GM21717 (cell line): ENCODE data around the gene GALR2.

Experiments
- ATAC-seq: cut with Tn5 transposase; IDR thresholded peaks from one replicate; pipeline ENCODE4 v1.9.1; 2021; ENCODE audit warnings: mild to moderate bottlenecking, moderate library complexity; ENCODE audit not compliant: unreplicated experiment

The GALR2 gene

DNA sequence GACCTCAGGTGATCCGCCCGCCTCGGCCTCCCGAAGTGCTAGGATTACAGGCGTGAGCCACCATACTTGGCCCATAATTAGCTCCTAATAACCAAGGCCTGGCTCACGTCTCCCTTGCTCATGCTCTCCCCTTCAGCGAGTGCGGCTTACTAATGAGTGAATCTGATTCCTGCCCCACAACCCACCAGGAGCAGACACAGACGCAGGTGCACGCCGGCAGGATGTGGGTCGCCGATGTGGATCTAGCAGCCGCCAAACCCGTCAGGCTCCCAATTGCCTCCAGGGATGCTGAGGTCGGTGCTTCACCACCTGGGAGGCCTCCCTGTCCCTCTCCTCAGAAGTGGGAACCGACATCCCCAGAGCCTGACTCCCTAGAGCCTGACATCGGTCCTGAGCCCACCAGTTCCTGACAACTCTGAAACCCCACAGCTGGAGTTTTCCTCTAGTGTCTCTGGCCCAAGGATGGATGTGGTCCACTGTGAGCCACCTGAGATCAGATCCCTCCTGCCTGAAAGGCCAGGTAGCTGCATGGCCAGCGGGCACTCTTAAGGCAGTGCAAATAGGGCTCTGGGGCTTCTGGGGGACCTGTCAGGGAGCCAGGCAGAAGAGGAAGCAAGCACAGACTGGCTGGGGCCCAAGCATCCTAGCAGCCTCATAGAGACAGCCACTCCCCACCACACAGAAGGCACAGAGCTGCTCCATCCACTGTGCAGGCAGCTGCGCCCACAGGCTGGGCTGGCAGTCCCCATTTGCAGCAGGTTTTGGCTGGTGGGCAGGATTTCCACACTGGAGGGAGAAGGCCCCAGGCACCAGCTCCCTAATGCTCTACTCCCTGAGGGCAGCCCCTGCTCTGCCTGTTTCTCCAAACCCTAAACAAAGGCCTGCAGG is 18.2 kb downstream of the GALR2 start:
- no peak for ATAC-seq

- ATAC-seq: no peak
These were observed 19.5 kb downstream of the GALR2 start for GRCh38 chr17:76094046-76094445.

- ATAC-seq: no peak
These were observed 21.4 kb downstream of the GALR2 start for GRCh38 chr17:76095943-76096342.

GRCh38 chr17:76097716-76098295 is 23.2 kb downstream of the GALR2 start:
- no peak for ATAC-seq

- ATAC-seq: no peak
These were observed 28.3 kb downstream of the GALR2 start for GRCh38 chr17:76102944-76103273.

DNA sequence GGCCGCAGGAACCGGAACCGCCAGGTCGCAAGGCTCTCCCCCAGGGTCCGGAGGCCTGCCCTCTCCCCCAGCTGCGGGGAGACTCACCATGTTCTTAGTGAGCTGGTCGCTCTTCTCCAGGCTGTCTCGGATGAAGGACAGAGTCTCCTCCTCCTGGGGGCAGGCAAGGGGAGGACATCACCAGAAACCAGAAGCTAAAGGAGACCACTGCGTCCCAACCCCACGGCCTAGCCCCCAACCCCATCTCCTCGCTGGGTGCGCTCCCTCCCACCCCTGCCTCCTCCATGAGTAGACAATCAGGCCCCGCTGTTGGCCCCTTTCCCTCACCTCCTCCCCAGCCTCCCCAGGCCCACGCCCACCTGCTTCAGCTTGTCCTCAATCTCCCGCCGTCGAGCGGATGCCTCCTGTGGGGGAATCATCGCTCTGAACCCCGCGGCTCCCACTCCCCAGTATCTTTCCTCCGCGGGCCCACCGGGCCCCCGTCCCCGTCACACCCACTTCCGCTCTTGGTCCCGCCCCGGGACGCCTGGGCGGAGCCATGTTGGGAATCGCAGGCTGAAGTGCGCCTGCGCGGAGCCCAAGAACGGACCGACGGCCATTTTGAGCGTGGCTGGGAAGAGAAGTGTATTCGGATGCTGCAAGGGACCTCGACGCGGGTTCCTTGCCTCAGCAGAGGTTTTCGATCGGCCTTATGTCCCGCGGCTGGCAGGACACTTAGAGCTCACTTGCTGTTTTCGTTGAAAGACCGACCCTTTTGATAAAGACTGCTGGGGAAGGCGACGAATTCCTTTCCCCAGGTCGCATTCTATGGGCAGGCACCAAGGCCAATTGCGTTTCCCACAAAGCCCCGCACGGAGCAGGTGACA is 28.9 kb downstream of the GALR2 start, which contains the start of gene EXOC7:
EXOC7 (minus strand) TSS at position 514 of the 866 bp plus-strand sequence; CDS start at position 419, 95 bp downstream.
- no peak for ATAC-seq

- no peak for ATAC-seq
These were observed 29.7 kb downstream of the GALR2 start for GRCh38 chr17:76104140-76104895.

DNA sequence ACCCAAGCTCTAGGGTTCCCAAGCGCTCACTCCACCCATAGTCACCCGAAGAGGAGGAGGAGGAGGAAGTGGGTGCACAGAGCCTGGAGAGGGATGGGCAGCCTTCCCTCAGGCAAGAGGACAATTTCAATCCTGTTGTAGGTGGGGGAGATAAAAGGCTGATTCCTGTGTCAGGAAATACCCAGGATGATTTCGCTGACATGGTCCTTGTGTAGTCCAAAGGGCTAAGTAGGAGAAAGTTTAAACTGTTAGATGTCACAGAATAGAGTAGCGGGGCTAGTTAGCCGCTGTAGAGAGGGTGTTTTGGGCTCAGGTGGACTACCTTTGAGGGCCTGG is 30.3 kb downstream of the GALR2 start:
- no peak for ATAC-seq

DNA sequence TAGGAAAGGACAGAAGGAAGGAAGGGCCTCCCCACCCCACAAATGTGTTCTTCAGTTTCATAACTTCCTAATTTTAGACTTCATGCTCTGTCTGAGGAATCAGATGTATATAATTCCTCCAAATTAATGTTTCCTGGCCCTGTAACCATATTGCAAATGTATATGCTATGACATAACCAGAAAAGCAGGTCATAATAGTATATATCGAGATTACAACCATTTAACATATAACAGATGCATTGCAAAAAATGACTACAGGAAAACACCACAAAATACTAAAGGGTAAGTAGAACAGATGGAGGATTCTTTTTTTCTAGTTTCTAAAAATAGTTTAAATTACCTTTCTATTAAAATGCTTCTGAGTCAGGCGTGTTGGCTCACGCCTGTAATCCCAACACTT is 32.1 kb downstream of the GALR2 start:
- no peak for ATAC-seq

- ATAC-seq: no peak
These were observed 32.9 kb downstream of the GALR2 start for GRCh38 chr17:76107509-76107908.

GRCh38 chr17:76111956-76112355 is 37.4 kb downstream of the GALR2 start:
- no peak for ATAC-seq

GRCh38 chr17:76115138-76115754 is 40.7 kb downstream of the GALR2 start:
- ATAC-seq: no peak

DNA sequence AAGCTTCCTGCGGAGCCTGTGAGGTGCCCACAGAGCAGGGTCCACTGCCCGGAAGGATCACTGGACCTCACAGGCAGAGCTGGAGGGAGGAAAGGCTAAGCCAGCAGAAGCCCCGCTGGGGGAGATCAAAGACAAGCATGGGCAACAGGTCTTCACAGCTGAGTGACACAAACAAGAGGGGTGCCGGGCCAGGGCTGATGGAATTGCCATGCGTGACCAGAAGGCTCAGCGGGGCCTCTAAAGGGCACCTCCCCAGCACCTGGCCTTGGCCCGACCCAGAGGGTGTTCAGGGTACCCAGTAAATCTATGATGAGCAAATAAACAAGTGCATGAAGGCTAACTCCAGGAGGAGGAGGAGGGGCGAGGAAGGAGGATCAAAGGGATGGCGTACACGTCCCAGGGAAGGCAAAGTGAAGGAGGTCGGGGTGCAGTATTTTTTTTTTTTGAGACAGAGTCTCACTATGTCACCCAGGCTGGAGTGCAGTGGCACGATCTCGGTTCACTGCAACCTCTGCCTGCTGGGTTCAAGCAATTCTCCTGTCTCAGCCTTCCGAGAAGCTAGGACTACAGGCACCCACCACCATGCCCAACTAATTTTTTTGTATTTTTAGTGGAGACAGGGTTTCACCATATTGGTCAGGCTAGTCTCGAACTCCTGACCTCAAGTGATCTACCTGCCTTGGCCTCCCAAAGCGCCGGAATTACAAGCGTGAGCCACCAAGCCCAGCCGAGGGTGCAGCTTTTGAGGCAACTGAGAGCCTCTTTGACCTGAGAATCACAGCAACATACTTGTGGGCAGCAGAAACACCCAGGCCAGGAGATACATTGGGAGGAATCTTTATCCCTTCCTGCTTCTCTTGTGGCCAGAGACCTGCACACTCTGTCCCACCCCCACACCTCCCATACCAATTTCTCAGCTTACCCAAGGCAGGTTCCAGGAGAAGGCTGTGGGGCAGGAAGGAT is 45.1 kb downstream of the GALR2 start:
- no peak for ATAC-seq

- ATAC-seq: no peak
These were observed 46.1 kb downstream of the GALR2 start for GRCh38 chr17:76120658-76121008.

GRCh38 chr17:76121932-76122430 is 47.4 kb downstream of the GALR2 start:
- ATAC-seq: no peak

- no peak for ATAC-seq
These were observed 48.0 kb downstream of the GALR2 start for GRCh38 chr17:76122431-76123190.

DNA sequence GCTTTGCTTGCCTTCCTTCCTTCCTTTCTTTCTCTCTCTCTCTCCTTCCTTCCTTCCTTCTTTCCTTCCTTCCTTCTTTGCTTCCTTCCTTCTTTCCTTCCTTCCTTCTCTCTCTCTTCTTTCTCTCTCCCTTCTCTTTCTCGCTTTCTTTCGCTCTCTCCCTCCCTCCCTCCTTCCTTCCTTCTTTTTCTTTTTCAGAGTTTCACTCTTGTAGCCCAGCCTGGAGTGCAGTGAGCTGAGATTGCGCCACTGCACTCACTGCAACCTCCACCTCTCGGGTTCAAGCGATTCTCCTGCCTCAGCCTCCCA is 48.6 kb downstream of the GALR2 start:
- ATAC-seq: no peak

- no peak for ATAC-seq
These were observed 49.4 kb downstream of the GALR2 start for GRCh38 chr17:76123749-76124581.
